Neural cell (in vitro differentiated cells): ENCODE results near the gene OGFR. TPM values are rescaled to one million over a fixed set of nuclear protein-coding genes. Genes with fewer than 3 reads are reported as not detected.

Experiments used
- H2AFZ ChIP-seq: fragments of 200-600, 300-800 bp; sonication (generic), shearing (Covaris generic); 2 replicates; pipeline ENCODE4 v1.6.0; 2014; ENCODE audit warnings: low read depth, mild to moderate bottlenecking, antibody characterized with exemption, low read length, moderate library complexity
- H3F3A ChIP-seq: fragments of 200-600 bp; shearing (Covaris generic); 2 replicates; pipeline ENCODE4 v1.6.1; 2016; ENCODE audit warnings: mild to moderate bottlenecking, moderate library complexity, mixed read lengths, antibody characterized with exemption, low read length; ENCODE audit not compliant: insufficient read depth, poor library complexity, severe bottlenecking
- H3K27ac ChIP-seq: fragments of 200-600, 300-800 bp; sonication (generic), shearing (Covaris generic); 2 replicates; pipeline ENCODE4 v1.5.1; 2014; ENCODE audit warnings: mild to moderate bottlenecking, low read length, moderate library complexity
- H3K27me3 ChIP-seq: fragments of 300-800, 200-600 bp; sonication (generic), shearing (Covaris generic); 2 replicates; pipeline ENCODE4 v1.6.0; 2014; ENCODE audit warnings: mild to moderate bottlenecking, low read depth, low read length, moderate library complexity; ENCODE audit not compliant: insufficient read depth
- H3K36me3 ChIP-seq: fragments of 300-800, 200-600 bp; sonication (generic), shearing (Covaris generic); 2 replicates; pipeline ENCODE4 v1.5.1; 2014; ENCODE audit warnings: mild to moderate bottlenecking, antibody characterized with exemption, low read length, moderate library complexity; ENCODE audit not compliant: insufficient read depth
- H3K4me2 ChIP-seq: fragments of 300-800, 200-600 bp; sonication (generic), shearing (Covaris generic); 2 replicates; pipeline ENCODE4 v1.6.0; 2014; ENCODE audit warnings: mild to moderate bottlenecking, low read length
- H3K4me3 ChIP-seq: fragments of 300-800, 200-600 bp; sonication (generic), shearing (Covaris generic); 2 replicates; pipeline ENCODE4 v1.5.1; 2014; ENCODE audit warnings: mild to moderate bottlenecking, low read length, moderate library complexity
- H3K79me2 ChIP-seq: fragments of 200-600 bp; shearing (Covaris generic); replicated peaks from 2 replicates; pipeline ENCODE4 v1.6.0; 2014; ENCODE audit warnings: mild to moderate bottlenecking, low read length, moderate library complexity; ENCODE audit not compliant: insufficient read depth
- H3K9ac ChIP-seq: fragments of 300-800, 200-600 bp; sonication (generic), shearing (Covaris generic); 2 replicates; pipeline ENCODE4 v1.6.1; 2016; ENCODE audit warnings: mild to moderate bottlenecking, low read length, mixed read lengths
- H3K9me2 ChIP-seq: fragments of 200-600 bp; shearing (Covaris generic); 2 replicates; pipeline ENCODE4 v1.6.1; 2016; ENCODE audit warnings: mild to moderate bottlenecking, low read length, mixed read lengths; ENCODE audit not compliant: insufficient read depth
- H3K9me3 ChIP-seq: fragments of 200-600, 300-800 bp; sonication (generic), shearing (Covaris generic); 2 replicates; pipeline ENCODE4 v1.6.1; 2016; ENCODE audit warnings: mild to moderate bottlenecking, mixed run types, low read length, moderate library complexity, mixed read lengths
- H4K20me1 ChIP-seq: fragments of 200-600 bp; shearing (Covaris generic); 2 replicates; pipeline ENCODE4 v1.6.1; 2016; ENCODE audit warnings: mild to moderate bottlenecking, mixed run types; ENCODE audit not compliant: insufficient read depth
- CTCF ChIP-seq: fragments of 450-650 bp; IDR thresholded peaks from 2 replicates; pipeline ENCODE4 v1.5.1; 2014; ENCODE audit warnings: antibody characterized with exemption, mild to moderate bottlenecking, moderate library complexity; ENCODE audit not compliant: poor library complexity, severe bottlenecking
- EP300 ChIP-seq: fragments of 450-650 bp; conservative IDR thresholded peaks from 2 replicates; pipeline ENCODE4 v1.6.1; 2014; ENCODE audit warnings: antibody characterized with exemption, mild to moderate bottlenecking, moderate library complexity; ENCODE audit not compliant: poor library complexity, severe bottlenecking
- EZH2 ChIP-seq: fragments of 200-600, 300-800 bp; shearing (Covaris generic), sonication (generic); IDR thresholded peaks from 2 replicates; pipeline ENCODE4 v1.6.1; 2014; ENCODE audit warnings: antibody characterized with exemption, low read length, borderline replicate concordance, mild to moderate bottlenecking; ENCODE audit not compliant: insufficient read depth, poor library complexity, severe bottlenecking
- MXI1 ChIP-seq: fragments of 450-650 bp; conservative IDR thresholded peaks from 2 replicates; pipeline ENCODE4 v1.6.1; 2014; ENCODE audit warnings: antibody characterized with exemption, mild to moderate bottlenecking; ENCODE audit not compliant: poor library complexity, severe bottlenecking
- POLR2AphosphoS5 ChIP-seq: IDR thresholded peaks from 2 replicates; pipeline ENCODE4 v1.6.1; 2012
- RAD21 ChIP-seq: fragments of 450-650 bp; conservative IDR thresholded peaks from 2 replicates; pipeline ENCODE4 v1.6.1; 2014; ENCODE audit warnings: antibody characterized with exemption, mild to moderate bottlenecking, moderate library complexity
- REST ChIP-seq: IDR thresholded peaks from 2 replicates; pipeline ENCODE4 v1.6.1; 2012; ENCODE audit warnings: borderline replicate concordance
- SMC3 ChIP-seq: fragments of 450-650 bp; conservative IDR thresholded peaks from 2 replicates; pipeline ENCODE4 v1.6.1; 2014; ENCODE audit warnings: antibody characterized with exemption, mild to moderate bottlenecking, moderate library complexity; ENCODE audit not compliant: poor library complexity
- TAF1 ChIP-seq: IDR thresholded peaks from 2 replicates; pipeline ENCODE4 v1.6.1; 2012; ENCODE audit warnings: low read depth
- polyA plus RNA-seq: library from polyadenylated mRNA; depleted of rRNA; stranded (reverse); fragments of >200 nt; gene quantifications from 2 replicates; pipeline ENCODE4 v1.2.3, GENCODE V29; 2014

OGFR gene
- polyA plus RNA-seq, 1 donor from 2014 or later, result 15.6 TPM

- H3K9me3 ChIP-seq, result no peaks in the 10 kb centered on the region
- H3K27ac ChIP-seq, result no peak overlapping the region
- no peak overlapping the region for H2AFZ ChIP-seq
- no peaks in the 10 kb centered on the region for H3K36me3 ChIP-seq
- H3K79me2 ChIP-seq, result no peaks in the 10 kb centered on the region
- no peak overlapping the region for H3K4me2 ChIP-seq
- no peaks in the 10 kb centered on the region for H3K9me2 ChIP-seq
- TF ChIP-seq SMC3, result no peak
- TF ChIP-seq RAD21, result no peak
- TF ChIP-seq TAF1, result no peak
- TF ChIP-seq EZH2, result no peak
- TF ChIP-seq EP300, result no peak
- no peak for TF ChIP-seq MXI1
- TF ChIP-seq CTCF, result no peak
- no peak for TF ChIP-seq REST
- no peak for TF ChIP-seq POLR2AphosphoS5
- no peaks in the 10 kb centered on the region for H3K27me3 ChIP-seq
- no peak overlapping the region for H3K9ac ChIP-seq
- H3K4me3 ChIP-seq, result no peak overlapping the region
- H3F3A ChIP-seq, result no peaks in the 10 kb centered on the region
- H4K20me1 ChIP-seq, result no peaks in the 10 kb centered on the region
Measured at GRCh38 chr20:62779417-62779685, 25.3 kb upstream of the OGFR start.

GRCh38 chr20:62780204-62780603 is 24.4 kb upstream of the OGFR start:
- no peak overlapping the region for H3K9ac ChIP-seq
- no peaks in the 10 kb centered on the region for H3K36me3 ChIP-seq
- H3K27me3 ChIP-seq, result no peaks in the 10 kb centered on the region
- no peak for TF ChIP-seq EP300
- TF ChIP-seq TAF1, result no peak
- no peak for TF ChIP-seq MXI1
- H3K9me2 ChIP-seq, result no peaks in the 10 kb centered on the region
- H4K20me1 ChIP-seq, result no peaks in the 10 kb centered on the region
- no peaks in the 10 kb centered on the region for H3F3A ChIP-seq
- H2AFZ ChIP-seq, result no peak overlapping the region
- no peak overlapping the region for H3K4me2 ChIP-seq
- no peak overlapping the region for H3K4me3 ChIP-seq
- H3K79me2 ChIP-seq, result no peaks in the 10 kb centered on the region
- H3K27ac ChIP-seq, result no peak overlapping the region
- no peaks in the 10 kb centered on the region for H3K9me3 ChIP-seq

- Histone ChIP-seq H3K27me3 (no peaks in the 10 kb centered on the region), H2AFZ (no peak overlapping the region), H3K79me2 (no peaks in the 10 kb centered on the region), H3F3A (no peaks in the 10 kb centered on the region), H3K9ac (no peak overlapping the region), H4K20me1 (no peaks in the 10 kb centered on the region), H3K9me2 (no peaks in the 10 kb centered on the region), H3K4me2 (no peak overlapping the region), H3K36me3 (no peaks in the 10 kb centered on the region), H3K27ac (no peak overlapping the region), H3K9me3 (no peaks in the 10 kb centered on the region), H3K4me3 (no peak overlapping the region)
- TF ChIP-seq MXI1, result no peak
Measured at GRCh38 chr20:62780696-62781095, 23.9 kb upstream of the OGFR start.
